C4-2B (cell line): ENCODE measurements around the gene KRT35.

ENCODE experiments used
- CTCF ChIP-seq: fragments of 450-650 bp; conservative IDR thresholded peaks from 2 replicates; pipeline ENCODE4 v1.5.1; 2017; ENCODE audit warnings: mild to moderate bottlenecking
- ZFX ChIP-seq: fragments of 450-650 bp; IDR thresholded peaks from 2 replicates; pipeline ENCODE4 v1.6.1; 2017

GRCh38 chr17:41486316-41486715 lies 5.4 kb upstream of the KRT35 start:
- TF ChIP-seq CTCF (no peak), ZFX (no peak)
